Measurements from ENCODE around the gene GRK1.

Gene GRK1

DNA sequence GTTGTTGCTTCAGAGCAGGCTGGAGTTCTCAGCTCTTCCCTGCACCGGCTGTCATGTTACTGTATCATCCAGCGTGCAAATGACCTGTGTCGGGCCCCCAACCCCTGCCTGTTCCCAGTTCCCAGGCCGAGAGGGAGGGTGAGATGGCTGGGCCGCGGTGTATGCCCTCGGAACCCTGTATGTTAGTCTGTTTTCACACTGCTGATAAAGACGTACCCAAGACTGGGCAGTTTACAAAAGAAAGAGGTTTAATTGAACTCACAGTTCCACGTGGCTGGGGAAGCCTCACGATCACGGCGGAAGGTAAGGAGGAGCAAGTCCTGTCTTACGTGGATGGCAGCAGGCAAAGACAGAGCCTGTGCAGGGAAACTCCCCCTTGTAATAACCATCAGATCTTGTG lies 102.9 kb downstream of the GRK1 start:
- TF ChIP-seq, protein P1, sequence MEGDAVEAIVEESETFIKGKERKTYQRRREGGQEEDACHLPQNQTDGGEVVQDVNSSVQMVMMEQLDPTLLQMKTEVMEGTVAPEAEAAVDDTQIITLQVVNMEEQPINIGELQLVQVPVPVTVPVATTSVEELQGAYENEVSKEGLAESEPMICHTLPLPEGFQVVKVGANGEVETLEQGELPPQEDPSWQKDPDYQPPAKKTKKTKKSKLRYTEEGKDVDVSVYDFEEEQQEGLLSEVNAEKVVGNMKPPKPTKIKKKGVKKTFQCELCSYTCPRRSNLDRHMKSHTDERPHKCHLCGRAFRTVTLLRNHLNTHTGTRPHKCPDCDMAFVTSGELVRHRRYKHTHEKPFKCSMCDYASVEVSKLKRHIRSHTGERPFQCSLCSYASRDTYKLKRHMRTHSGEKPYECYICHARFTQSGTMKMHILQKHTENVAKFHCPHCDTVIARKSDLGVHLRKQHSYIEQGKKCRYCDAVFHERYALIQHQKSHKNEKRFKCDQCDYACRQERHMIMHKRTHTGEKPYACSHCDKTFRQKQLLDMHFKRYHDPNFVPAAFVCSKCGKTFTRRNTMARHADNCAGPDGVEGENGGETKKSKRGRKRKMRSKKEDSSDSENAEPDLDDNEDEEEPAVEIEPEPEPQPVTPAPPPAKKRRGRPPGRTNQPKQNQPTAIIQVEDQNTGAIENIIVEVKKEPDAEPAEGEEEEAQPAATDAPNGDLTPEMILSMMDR (IDR thresholded peaks at IDR 0.05; ENCODE audit: borderline replicate concordance, insufficient read depth, low read depth, low read length) = no peak
- H3K4me3 ChIP-seq (ENCODE audit: low read depth, low read length) = no peak overlapping the region

DNA sequence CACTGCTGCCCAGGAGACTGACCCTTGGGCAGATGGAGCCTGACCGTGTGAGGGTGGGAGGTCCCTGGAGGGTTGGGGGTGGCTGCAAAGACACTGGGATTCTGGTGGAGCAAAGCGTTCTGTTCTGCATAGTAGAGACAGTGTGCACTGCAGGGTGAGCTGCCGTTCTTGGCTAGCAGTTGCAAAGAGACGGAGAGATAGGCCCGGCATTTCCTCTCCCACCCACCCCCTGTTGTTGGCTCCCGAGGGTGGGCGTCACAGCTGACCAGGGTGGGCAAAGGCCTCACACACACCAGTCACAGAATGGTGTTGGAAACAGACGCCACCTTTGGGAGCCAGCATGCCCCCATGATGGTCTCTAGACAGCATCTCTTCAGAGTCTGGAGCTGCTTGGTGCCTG lies 103.4 kb downstream of the GRK1 start:
- H3K4me3 ChIP-seq (ENCODE audit: low read depth, low read length) = no peak overlapping the region
- TF ChIP-seq, protein P1 (IDR thresholded peaks at IDR 0.05; ENCODE audit: borderline replicate concordance, insufficient read depth, low read depth, low read length) = no peak

DNA sequence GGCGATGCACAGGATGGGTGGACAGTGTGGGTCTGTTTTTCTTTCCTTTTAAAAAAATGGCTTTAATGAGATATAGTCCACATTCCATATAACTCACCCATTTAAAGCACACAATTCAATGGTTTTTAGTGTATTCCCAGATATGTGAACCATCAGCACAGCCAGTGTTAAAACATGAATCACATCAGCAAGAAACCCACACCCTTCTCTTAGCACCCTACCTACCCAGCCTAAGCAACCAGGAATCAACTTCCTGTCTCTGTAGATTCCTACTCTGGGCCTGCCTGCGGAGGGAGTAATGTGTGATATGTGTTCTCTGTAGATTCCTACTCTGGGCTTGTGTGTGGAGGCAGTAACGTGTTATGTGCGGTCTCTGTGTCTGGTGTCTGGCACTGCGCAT lies 103.9 kb downstream of the GRK1 start:
- TF ChIP-seq, protein P1 (IDR thresholded peaks at IDR 0.05; ENCODE audit: borderline replicate concordance, insufficient read depth, low read depth, low read length) = no peak
- no peak overlapping the region for H3K4me3 ChIP-seq (ENCODE audit: low read depth, low read length)

DNA sequence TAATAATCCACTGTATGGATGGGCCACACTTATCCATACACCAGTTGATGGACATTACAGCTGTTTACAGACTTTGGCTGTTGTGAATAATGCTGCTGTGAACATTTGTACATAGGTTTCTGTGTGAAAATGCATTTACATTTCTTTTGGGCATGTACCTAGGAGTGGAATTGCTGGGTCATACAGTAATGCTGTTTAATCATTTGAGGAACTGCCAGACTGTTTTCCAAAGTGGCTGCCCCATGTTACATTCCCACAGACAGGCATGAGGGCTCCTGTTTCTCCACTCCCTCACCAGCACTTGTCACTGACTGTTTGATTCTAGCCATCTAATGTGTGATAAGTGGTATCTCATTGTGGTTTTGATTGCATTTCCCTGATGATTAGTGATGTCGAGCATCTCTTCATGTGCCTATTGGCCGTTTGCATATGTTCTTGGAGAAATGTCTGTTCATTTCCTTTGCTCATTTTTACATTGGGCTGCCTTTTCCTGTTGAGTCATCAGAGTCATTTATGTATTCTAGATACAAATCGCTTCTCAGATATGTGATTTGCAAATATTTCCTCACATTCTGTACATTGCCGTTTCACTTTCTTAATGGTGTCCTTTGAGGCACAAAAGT lies 104.8 kb downstream of the GRK1 start:
- H3K4me3 ChIP-seq (ENCODE audit: low read depth, low read length) = no peak overlapping the region
- TF ChIP-seq, protein P1 (IDR thresholded peaks at IDR 0.05; ENCODE audit: borderline replicate concordance, insufficient read depth, low read depth, low read length) = no peak

DNA sequence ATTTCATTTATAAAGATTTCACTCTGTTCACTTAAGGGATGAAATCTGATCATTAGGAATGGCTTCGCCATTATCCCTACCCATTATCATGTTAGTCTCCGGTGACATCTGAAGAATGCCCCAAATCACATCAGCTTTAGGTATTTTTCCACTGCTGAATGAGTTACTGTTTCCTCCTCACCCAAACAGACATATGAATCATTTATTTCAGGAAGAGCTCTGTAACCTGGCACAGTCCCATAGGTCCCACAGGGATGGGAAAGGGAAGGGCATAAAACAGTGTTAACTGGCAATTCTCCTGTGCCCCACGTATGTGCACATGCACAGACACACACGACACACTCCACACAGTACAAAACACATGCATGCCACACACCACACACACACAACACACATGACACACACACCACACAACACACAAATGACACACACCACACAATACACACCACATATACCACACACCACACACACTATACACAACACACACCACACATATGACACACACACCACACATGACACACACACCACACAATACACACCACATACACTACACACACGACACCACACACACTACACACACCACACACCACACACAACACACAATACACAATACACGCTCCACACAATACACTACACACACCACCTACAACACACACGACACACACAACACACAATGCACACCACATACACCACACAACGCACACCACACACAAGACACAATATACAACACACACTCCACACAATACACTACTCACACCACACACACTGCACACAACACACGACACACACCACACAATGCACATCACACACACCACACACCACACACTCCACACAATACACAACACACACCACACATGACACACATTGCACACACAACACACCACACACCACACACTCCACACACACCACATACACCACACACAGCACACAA lies 107.4 kb downstream of the GRK1 start:
- TF ChIP-seq, protein P1 (IDR thresholded peaks at IDR 0.05; ENCODE audit: borderline replicate concordance, insufficient read depth, low read depth, low read length) = no peak
- no peak overlapping the region for H3K4me3 ChIP-seq (ENCODE audit: low read depth, low read length)

DNA sequence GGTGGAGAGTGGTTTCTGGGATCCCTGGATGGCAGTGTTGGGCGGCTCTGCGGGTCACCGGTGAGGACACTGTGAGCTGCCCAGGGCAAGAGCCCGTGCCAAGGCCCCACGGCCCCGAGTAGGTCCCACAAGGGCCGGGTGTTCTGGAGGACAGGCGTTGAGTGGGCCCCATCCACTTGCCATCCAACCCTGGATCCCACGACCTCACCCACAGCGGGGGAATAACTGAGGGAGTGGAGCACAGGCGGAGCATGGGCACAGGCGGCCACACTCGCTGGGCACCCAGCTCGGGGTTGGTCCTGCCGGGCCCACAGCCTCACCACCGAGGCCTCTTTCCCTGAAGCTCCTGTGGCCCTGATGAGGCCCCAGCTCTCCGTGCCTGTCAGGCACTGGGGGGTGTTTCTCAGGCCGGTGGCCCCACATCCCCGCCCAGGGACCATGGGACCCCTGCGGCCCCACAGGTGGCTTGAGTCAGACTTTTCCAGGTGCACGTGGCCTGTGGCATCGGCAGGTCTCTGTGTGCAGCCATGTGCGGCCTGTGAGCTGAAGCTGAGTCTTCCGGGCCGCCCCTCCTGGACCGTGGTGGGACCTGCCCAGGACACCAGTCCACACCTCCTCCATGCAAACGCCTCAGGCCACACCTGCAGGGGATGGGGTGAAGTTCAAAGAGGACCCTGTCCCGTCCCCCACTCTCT lies 108.6 kb downstream of the GRK1 start:
- TF ChIP-seq, protein P1 (IDR thresholded peaks at IDR 0.05; ENCODE audit: borderline replicate concordance, insufficient read depth, low read depth, low read length) = no peak
- H3K4me3 ChIP-seq (ENCODE audit: low read depth, low read length) = no peak overlapping the region

All from GM12875 (cell line).